ENCODE results near the gene ZNF804B.

ZNF804B gene

GRCh38 chr7:89067048-89067447, 307.5 kb downstream of the ZNF804B start:
- H3K27me3 ChIP-seq (ENCODE audit: insufficient read depth, low read depth) = no peaks in the 10 kb centered on the region
- TF ChIP-seq CTCF (conservative IDR thresholded peaks at IDR 0.05; ENCODE audit: low read depth, low read length) = no peak
- H3K4me3 ChIP-seq (IDR thresholded peaks at IDR 0.05; ENCODE audit: insufficient read depth, low read depth, low read length) = no peak overlapping the region
- no peak overlapping the region for H3K9ac ChIP-seq
- no peaks in the 10 kb centered on the region for H4K20me1 ChIP-seq (ENCODE audit: insufficient read depth)
- H3K27ac ChIP-seq = no peak overlapping the region
- no peak overlapping the region for H3K4me2 ChIP-seq
- H3K4me1 ChIP-seq (ENCODE audit: low read depth, poor library complexity, severe bottlenecking) = peaks cover 7% of the 10 kb centered on the region
- no peaks in the 10 kb centered on the region for H3K36me3 ChIP-seq (ENCODE audit: insufficient read depth)
- no peak overlapping the region for H2AFZ ChIP-seq (ENCODE audit: low read depth)
- no peaks in the 10 kb centered on the region for H3K79me2 ChIP-seq (ENCODE audit: insufficient read depth, low read depth)

- H3K4me2 ChIP-seq = no peak overlapping the region
- no peaks in the 10 kb centered on the region for H3K36me3 ChIP-seq (ENCODE audit: insufficient read depth)
- no peak overlapping the region for H3K27ac ChIP-seq
- no peak overlapping the region for H3K4me3 ChIP-seq (IDR thresholded peaks at IDR 0.05; ENCODE audit: insufficient read depth, low read depth, low read length)
- H2AFZ ChIP-seq (ENCODE audit: low read depth) = no peak overlapping the region
- no peak for TF ChIP-seq CTCF (conservative IDR thresholded peaks at IDR 0.05; ENCODE audit: low read depth, low read length)
- H3K9ac ChIP-seq = no peak overlapping the region
- no peaks in the 10 kb centered on the region for H3K27me3 ChIP-seq (ENCODE audit: insufficient read depth, low read depth)
- peaks cover 13% of the 10 kb centered on the region for H3K4me1 ChIP-seq (ENCODE audit: low read depth, poor library complexity, severe bottlenecking)
- H3K79me2 ChIP-seq (ENCODE audit: insufficient read depth, low read depth) = no peaks in the 10 kb centered on the region
- H4K20me1 ChIP-seq (ENCODE audit: insufficient read depth) = no peaks in the 10 kb centered on the region
Observed at GRCh38 chr7:89072081-89072480, 312.6 kb downstream of the ZNF804B start.

- H3K27me3 ChIP-seq (ENCODE audit: insufficient read depth, low read depth) = no peaks in the 10 kb centered on the region
- no peaks in the 10 kb centered on the region for H3K36me3 ChIP-seq (ENCODE audit: insufficient read depth)
- no peak overlapping the region for H3K4me2 ChIP-seq
- no peaks in the 10 kb centered on the region for H3K79me2 ChIP-seq (ENCODE audit: insufficient read depth, low read depth)
- no peak overlapping the region for H3K9ac ChIP-seq
- H3K4me3 ChIP-seq (IDR thresholded peaks at IDR 0.05; ENCODE audit: insufficient read depth, low read depth, low read length) = no peak overlapping the region
- peaks cover 13% of the 10 kb centered on the region for H3K4me1 ChIP-seq (ENCODE audit: low read depth, poor library complexity, severe bottlenecking)
- H3K27ac ChIP-seq = no peak overlapping the region
- no peaks in the 10 kb centered on the region for H4K20me1 ChIP-seq (ENCODE audit: insufficient read depth)
- no peak overlapping the region for H2AFZ ChIP-seq (ENCODE audit: low read depth)
- TF ChIP-seq CTCF (conservative IDR thresholded peaks at IDR 0.05; ENCODE audit: low read depth, low read length) = no peak
Observed at GRCh38 chr7:89073776-89074175, 314.3 kb downstream of the ZNF804B start.

GRCh38 chr7:89077992-89078391, 318.5 kb downstream of the ZNF804B start:
- no peaks in the 10 kb centered on the region for H3K79me2 ChIP-seq (ENCODE audit: insufficient read depth, low read depth)
- no peak overlapping the region for H2AFZ ChIP-seq (ENCODE audit: low read depth)

More at GRCh38 chr7:89077992-89078391, 318.5 kb downstream of the ZNF804B start:
- Histone ChIP-seq H3K4me1 (ENCODE audit: low read depth, poor library complexity, severe bottlenecking) (no peaks in the 10 kb centered on the region), H4K20me1 (ENCODE audit: insufficient read depth) (no peaks in the 10 kb centered on the region), H3K9ac (no peak overlapping the region), H3K4me2 (no peak overlapping the region), H3K27ac (no peak overlapping the region), H3K4me3 (IDR thresholded peaks at IDR 0.05; ENCODE audit: insufficient read depth, low read depth, low read length) (no peak overlapping the region), H3K36me3 (ENCODE audit: insufficient read depth) (no peaks in the 10 kb centered on the region), H3K27me3 (ENCODE audit: insufficient read depth, low read depth) (no peaks in the 10 kb centered on the region)
- TF ChIP-seq CTCF (conservative IDR thresholded peaks at IDR 0.05; ENCODE audit: low read depth, low read length) = no peak
